Muscle layer of duodenum (tissue), 2 donors: ENCODE data around the gene AKAP13.

ENCODE experiments used
- H3K27ac ChIP-seq: one replicate; pipeline ENCODE4 v1.7.0; 2013; ENCODE audit warnings: mild to moderate bottlenecking, low read length
- H3K27me3 ChIP-seq: one replicate; pipeline ENCODE4 v1.7.0; 2013; ENCODE audit warnings: low read depth, mild to moderate bottlenecking, control low read depth, low read length
- H3K36me3 ChIP-seq, 2 donors: one replicate each; pipeline ENCODE4 v1.7.0; 2013; ENCODE audit warnings: low read length in 2 of 2, control low read depth in 1 of 2, mild to moderate bottlenecking in 1 of 2; ENCODE audit not compliant: insufficient read depth in 2 of 2, control insufficient read depth in 1 of 2
- H3K4me1 ChIP-seq, 2 donors: one replicate each; pipeline ENCODE4 v1.7.0; 2013; ENCODE audit warnings: low read length in 2 of 2, mild to moderate bottlenecking in 2 of 2, control low read depth in 1 of 2, moderate library complexity in 1 of 2; ENCODE audit not compliant: insufficient read depth in 2 of 2, control insufficient read depth in 1 of 2
- H3K4me3 ChIP-seq, 2 donors: one replicate each; pipeline ENCODE4 v1.7.0; 2013; ENCODE audit warnings: low read length in 2 of 2, low read depth in 1 of 2, mild to moderate bottlenecking in 1 of 2
- H3K9me3 ChIP-seq, 2 donors: one replicate each; pipeline ENCODE4 v1.7.0; 2013; ENCODE audit warnings: low read length in 2 of 2, control low read depth in 1 of 2, mild to moderate bottlenecking in 1 of 2; ENCODE audit not compliant: control insufficient read depth in 1 of 2
- donor health status: healthy.

Gene AKAP13

DNA sequence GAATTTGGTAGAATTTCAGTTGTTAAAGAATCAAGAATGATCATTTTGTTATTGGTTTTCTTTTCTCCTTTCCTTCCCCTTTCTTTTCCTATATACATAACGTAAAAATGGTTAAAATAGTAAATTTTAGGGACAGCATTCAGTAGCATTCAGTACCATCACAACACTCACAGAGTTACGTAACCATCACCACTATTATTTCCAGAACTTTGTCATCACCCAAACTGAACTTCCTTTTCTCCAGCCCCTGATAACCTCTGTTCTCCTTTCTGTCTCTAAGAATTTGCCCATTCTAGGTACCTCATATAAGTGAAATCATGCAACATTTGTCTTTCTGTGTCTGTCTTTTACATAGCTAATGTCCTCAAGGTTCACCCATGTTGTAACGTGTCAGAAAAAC lies 165.3 kb downstream of the AKAP13 start:
- H3K4me3 ChIP-seq = no peak overlapping the region

DNA sequence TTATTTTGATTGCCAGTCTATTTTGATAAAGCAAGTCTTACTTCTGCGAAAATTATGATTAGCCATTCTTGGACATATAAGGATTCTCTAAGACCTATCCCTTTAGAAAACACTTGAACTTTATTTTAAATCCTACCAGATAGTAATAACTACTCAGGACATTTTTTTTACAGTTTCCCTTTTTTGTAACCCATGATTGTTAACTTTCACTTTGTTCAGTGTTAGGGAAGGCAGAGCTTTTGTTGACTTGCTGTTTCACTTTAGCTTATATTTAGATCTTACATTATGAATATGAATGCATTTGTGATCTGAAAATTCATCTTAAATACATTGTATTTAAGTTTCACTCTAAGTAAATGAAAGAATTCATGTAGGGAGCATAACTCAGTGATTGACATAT lies 167.0 kb downstream of the AKAP13 start:
- H3K27me3 ChIP-seq = no peaks in the 10 kb centered on the region
- peaks cover 20 to 25% of the 10 kb centered on the region in 2 donors for H3K4me1 ChIP-seq
- no peaks in the 10 kb centered on the region for H3K9me3 ChIP-seq
- peak overlapping the region; percentile 55 for H3K27ac ChIP-seq
- no peaks in the 10 kb centered on the region for H3K36me3 ChIP-seq
- no peak overlapping the region for H3K4me3 ChIP-seq

More for the DNA sequence above, 165.3 kb downstream of the AKAP13 start:
- Histone ChIP-seq H3K27ac (peak overlapping the region; percentile 36), H3K4me1 (peaks cover 24 to 25% of the 10 kb centered on the region in 2 donors), H3K9me3 (no peaks in the 10 kb centered on the region), H3K36me3 (no peaks in the 10 kb centered on the region), H3K27me3 (no peaks in the 10 kb centered on the region)

DNA sequence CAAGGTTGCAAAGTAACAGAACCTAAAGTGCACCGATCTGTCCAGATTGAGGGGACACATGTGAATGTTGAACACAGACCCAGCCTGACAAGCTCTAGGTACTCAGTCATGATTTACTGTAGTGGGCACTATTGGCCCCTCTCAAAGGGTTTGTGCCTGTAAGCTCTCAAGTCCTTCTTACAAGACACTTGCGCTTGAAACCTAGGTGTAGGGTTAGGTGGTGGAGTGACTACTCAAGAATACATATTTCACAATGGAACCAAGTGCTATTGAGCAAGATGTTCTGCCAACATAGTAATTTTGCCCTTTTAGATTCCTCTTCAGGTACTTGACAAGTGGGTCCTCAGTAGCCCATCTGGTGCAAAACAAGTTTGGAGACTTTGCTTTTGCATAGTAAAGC lies 169.9 kb downstream of the AKAP13 start:
- Histone ChIP-seq H3K36me3 (no peaks in the 10 kb centered on the region), H3K9me3 (no peaks in the 10 kb centered on the region), H3K27ac (no peak overlapping the region), H3K27me3 (no peaks in the 10 kb centered on the region), H3K4me3 (no peak overlapping the region), H3K4me1 (no peaks in the 10 kb centered on the region)

DNA sequence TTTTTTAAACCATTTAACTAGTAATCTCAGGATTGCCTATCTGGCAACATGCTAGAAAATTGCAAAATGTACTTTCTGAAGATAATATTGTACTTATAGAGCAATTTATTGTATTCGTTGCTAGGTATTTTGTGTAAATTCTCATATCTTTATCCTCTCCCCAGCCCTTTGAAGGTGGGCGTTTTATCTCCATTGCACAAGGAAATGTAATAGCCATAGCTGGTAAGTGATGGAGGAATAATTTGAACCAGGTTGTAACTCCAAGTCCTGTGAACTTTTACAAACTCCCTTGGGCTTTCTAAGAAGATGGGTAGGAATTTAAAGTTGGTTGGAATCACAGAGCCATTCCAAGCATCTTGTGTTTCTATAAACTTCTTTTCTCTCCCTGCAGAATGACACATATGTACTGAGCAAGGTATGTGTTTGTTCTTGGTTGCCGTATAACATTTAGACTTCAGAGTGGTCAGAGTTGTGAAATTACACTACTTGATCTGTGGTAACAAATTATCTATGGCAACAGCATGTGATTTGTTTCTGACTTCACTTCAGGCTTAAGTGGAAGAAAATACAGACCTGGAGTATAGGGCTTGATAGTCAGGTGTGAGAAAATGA lies 170.9 kb downstream of the AKAP13 start:
- H3K27me3 ChIP-seq = no peaks in the 10 kb centered on the region
- H3K4me1 ChIP-seq = no peaks in the 10 kb centered on the region
- no peaks in the 10 kb centered on the region for H3K9me3 ChIP-seq
- H3K27ac ChIP-seq = peak overlapping the region; percentile 27
- H3K36me3 ChIP-seq = no peaks in the 10 kb centered on the region
- no peak overlapping the region for H3K4me3 ChIP-seq

DNA sequence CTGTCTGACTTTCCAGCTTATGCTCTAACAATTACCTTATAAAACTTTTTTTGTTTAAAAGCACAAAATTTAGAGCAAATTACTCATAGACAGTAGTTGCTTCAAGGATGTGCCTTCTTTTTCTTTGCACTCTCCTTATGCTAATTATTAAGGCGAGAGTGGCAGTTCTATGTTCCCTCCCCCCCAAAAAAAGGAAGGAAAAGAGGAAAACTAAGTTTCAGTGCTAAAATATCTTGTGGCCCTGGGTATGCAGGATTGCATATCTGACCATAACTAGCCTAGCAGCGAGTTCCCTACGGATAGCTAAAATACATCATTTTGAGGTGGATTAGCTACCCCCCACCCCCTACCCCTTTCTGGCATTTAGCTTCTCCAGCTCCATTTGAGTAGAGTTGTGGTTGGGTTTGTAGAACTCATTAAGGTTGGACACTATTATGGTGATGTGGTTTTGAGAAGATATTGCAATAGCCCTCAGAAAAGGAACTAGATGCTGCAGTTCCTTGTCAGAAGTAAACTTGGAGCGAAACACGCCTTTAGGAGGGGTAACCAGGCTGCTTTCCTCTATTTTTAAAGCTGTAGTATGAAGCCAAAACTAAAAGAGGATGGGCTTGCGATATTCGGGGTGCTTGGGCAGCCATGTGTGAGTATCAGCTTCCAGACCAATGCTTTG lies 174.6 kb downstream of the AKAP13 start:
- H3K4me3 ChIP-seq = peak overlapping the region; percentile 3 to 30
- no peaks in the 10 kb centered on the region for H3K36me3 ChIP-seq
- H3K4me1 ChIP-seq = peaks cover 0 to 5% of the 10 kb centered on the region in 2 donors
- no peak overlapping the region for H3K27ac ChIP-seq
- no peaks in the 10 kb centered on the region for H3K9me3 ChIP-seq
- no peaks in the 10 kb centered on the region for H3K27me3 ChIP-seq

DNA sequence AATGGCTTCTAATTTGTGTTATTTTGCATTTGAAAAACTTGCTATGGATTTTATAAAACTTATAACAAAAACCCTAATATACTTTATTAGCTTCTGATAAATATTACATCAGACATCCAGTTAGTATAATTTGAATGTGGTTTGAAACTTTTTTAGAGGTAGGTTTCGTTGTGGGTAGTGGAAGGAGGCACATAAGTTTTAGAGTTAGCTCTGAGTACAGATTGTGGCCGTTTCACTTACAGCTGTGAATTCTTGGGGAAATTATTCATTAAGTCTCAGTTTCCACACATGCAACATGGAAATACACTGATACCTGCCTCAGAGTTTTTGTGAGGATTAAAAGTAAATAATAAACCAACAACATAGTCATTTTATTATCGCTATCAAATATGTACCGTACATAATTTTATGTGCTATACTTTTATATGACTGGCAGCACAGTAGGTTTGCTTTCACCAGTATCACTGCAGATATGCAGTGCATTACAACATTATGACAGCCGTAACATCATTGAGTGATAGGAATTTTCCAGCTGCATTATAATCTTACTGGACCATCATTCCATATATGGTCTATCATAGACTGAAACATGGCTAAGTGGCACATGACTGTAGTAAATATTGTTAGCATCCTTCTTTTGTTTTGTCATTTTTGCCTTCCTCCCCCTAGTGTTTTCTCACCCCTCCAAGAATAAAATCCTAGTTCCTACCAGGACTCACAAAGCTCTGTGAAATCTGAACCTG lies 175.6 kb downstream of the AKAP13 start:
- Histone ChIP-seq H3K36me3 (no peaks in the 10 kb centered on the region), H3K4me3 (peak overlapping the region in 1 of 2 donors; percentile 30), H3K4me1 (peaks cover 0 to 5% of the 10 kb centered on the region in 2 donors), H3K9me3 (no peaks in the 10 kb centered on the region), H3K27me3 (no peaks in the 10 kb centered on the region), H3K27ac (no peak overlapping the region)

DNA sequence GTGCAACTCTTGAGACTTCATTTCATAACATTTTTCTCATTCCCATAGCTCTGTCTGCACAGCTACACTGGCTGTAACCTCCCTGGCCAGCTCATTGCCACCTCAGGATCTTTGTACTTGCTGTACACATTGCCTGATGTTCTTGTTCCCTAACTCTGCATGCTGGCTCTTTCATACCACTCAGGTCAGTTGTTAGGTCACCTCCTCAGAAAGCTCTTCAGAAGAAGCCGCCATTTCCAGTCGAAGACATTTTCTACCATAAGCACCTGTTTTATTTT lies 176.2 kb downstream of the AKAP13 start:
- Histone ChIP-seq H3K4me1 (peaks cover 0 to 5% of the 10 kb centered on the region in 2 donors), H3K9me3 (no peaks in the 10 kb centered on the region), H3K27me3 (no peaks in the 10 kb centered on the region), H3K36me3 (no peaks in the 10 kb centered on the region), H3K4me3 (no peak overlapping the region), H3K27ac (no peak overlapping the region)

DNA sequence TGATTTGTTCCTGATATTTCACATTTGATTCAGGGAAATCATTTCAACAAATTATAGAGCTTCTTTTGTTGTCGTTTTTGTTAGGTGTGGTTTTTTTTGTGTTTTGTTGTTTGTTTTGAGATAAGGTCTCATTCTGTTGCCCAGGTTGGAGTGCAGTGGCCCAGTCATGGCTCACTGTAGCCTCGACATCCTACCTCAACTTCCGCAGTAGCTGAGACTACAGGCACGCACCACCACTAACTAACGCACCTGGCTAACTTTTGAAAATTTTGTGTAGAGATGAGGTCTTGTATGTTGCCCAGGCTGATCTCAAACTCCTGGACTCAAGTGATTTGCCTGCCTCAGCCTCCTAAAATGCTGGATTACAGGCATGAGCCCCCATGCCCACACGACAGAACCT lies 177.0 kb downstream of the AKAP13 start:
- no peaks in the 10 kb centered on the region for H3K9me3 ChIP-seq
- no peaks in the 10 kb centered on the region for H3K36me3 ChIP-seq
- H3K27me3 ChIP-seq = no peaks in the 10 kb centered on the region
- peaks cover 0 to 5% of the 10 kb centered on the region in 2 donors for H3K4me1 ChIP-seq
- no peak overlapping the region for H3K4me3 ChIP-seq
- no peak overlapping the region for H3K27ac ChIP-seq

DNA sequence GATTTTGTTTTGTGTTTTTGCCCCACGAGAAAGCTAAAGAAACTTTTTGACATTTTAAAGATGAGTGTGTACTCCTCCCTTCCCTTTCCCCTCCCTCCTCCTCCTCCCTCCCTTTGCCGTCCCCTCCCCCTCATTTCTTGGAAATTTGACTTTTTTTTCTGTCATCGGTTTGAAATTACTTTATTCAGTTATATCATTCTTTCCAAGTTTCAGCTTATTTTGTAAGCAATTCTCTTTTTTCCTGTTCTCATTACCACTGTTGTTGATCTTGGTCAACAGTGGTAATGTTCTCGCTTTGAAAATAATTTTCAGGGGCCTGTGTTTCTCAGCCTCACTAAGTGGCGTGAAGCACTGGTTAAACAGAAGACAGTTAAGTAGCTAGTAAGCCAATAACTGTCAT lies 178.4 kb downstream of the AKAP13 start:
- Histone ChIP-seq H3K9me3 (no peaks in the 10 kb centered on the region), H3K27ac (no peak overlapping the region), H3K27me3 (no peaks in the 10 kb centered on the region), H3K4me3 (no peak overlapping the region), H3K4me1 (peaks cover 0 to 9% of the 10 kb centered on the region in 2 donors), H3K36me3 (no peaks in the 10 kb centered on the region)

DNA sequence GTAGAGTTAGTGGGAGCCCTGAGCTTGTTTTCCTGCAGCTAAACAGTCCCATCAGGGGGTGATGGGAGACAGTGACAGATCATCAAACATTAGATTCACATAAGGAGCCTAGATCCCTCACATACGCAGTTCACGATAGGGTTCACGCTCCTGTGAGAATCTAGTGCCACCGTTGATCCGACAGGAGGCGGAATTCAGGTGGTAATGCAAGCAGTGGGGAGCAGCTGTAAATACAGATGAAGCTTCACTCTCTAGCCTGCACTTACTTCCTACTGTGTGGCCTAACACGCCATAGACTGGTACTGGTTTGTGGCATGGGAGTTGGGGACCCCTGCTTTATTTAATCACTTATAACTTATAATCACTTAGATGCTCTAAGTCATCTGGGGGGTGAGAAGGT lies 179.1 kb downstream of the AKAP13 start:
- no peaks in the 10 kb centered on the region for H3K9me3 ChIP-seq
- H3K4me3 ChIP-seq = no peak overlapping the region
- peaks cover 0 to 9% of the 10 kb centered on the region in 2 donors for H3K4me1 ChIP-seq
- H3K36me3 ChIP-seq = no peaks in the 10 kb centered on the region
- H3K27ac ChIP-seq = no peak overlapping the region
- no peaks in the 10 kb centered on the region for H3K27me3 ChIP-seq

DNA sequence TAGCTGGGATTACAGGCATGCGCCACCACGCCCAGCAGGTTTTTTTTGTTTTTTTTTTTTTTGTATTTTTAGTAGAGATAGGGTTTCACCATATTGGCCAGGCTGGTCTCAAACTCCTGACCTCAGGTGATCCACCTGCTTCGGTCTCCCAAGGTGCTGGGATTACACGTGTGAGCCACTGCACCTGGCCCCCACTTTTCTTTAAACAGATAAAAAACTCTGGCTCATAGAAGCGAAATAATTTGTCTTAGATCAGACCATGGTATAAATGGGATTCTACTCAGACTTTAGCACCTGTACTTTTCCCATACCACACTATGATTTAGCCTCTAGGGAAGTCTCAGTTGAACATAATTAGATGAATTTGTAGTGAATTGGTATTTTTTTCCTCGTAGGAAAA lies 182.4 kb downstream of the AKAP13 start:
- peaks cover 0 to 9% of the 10 kb centered on the region in 2 donors for H3K4me1 ChIP-seq
- H3K36me3 ChIP-seq = no peaks in the 10 kb centered on the region
- no peaks in the 10 kb centered on the region for H3K27me3 ChIP-seq
- no peaks in the 10 kb centered on the region for H3K9me3 ChIP-seq
- no peak overlapping the region for H3K4me3 ChIP-seq
- H3K27ac ChIP-seq = no peak overlapping the region
